Mesenchymal stem cell (in vitro differentiated cells and primary cell): ENCODE data around the gene ARF1.
"Not testable (repeated sequence)": the region's sequence is repeated elsewhere in the genome, so short reads cannot be mapped to it uniquely, and the experiment has no call there.

Experiments used
- DNase-seq: peaks from one replicate; pipeline ENCODE4 v3.0.0-alpha.2; 2013
- H2AFZ ChIP-seq: one replicate; pipeline ENCODE4 v1.6.1; 2013; ENCODE audit warnings: low read depth, mild to moderate bottlenecking, control low read depth, inconsistent platforms, low read length, moderate library complexity
- H2AK5ac ChIP-seq: 2 replicates; pipeline ENCODE4 v1.6.1; 2013; ENCODE audit warnings: low read length, moderate library complexity, mild to moderate bottlenecking, inconsistent platforms; ENCODE audit not compliant: severe bottlenecking
- H2BK120ac ChIP-seq: one replicate; pipeline ENCODE4 v1.6.1; 2013; ENCODE audit warnings: low read depth, mild to moderate bottlenecking, inconsistent platforms, low read length, moderate library complexity
- H2BK12ac ChIP-seq, 2 experiments: one replicate each; pipeline ENCODE4 v1.6.1; 2013; ENCODE audit warnings: inconsistent platforms in 2 of 2, low read length in 2 of 2, mild to moderate bottlenecking in 2 of 2, moderate library complexity in 2 of 2, control low read depth in 1 of 2
- H2BK15ac ChIP-seq: one replicate; pipeline ENCODE4 v1.6.1; 2013; ENCODE audit warnings: mild to moderate bottlenecking, low read depth, inconsistent platforms; ENCODE audit not compliant: poor library complexity, severe bottlenecking
- H2BK5ac ChIP-seq: 2 replicates; pipeline ENCODE4 v1.6.1; 2013; ENCODE audit warnings: low read depth, mild to moderate bottlenecking, low read length, control low read depth, inconsistent platforms; ENCODE audit not compliant: poor library complexity, severe bottlenecking
- H3K14ac ChIP-seq, 2 experiments: one replicate each; pipeline ENCODE4 v1.6.1; 2013; ENCODE audit warnings: inconsistent platforms in 2 of 2, low read length in 2 of 2, control low read depth in 1 of 2, mild to moderate bottlenecking in 1 of 2, moderate library complexity in 1 of 2
- H3K18ac ChIP-seq, 2 experiments: one replicate each; pipeline ENCODE4 v1.6.1; 2013; ENCODE audit warnings: inconsistent platforms in 2 of 2, low read length in 2 of 2, control low read depth in 1 of 2, low read depth in 1 of 2, mild to moderate bottlenecking in 1 of 2
- H3K23ac ChIP-seq, 2 experiments: one replicate each; pipeline ENCODE4 v1.6.1; 2013; ENCODE audit warnings: inconsistent platforms in 2 of 2, low read length in 2 of 2, mild to moderate bottlenecking in 2 of 2, moderate library complexity in 2 of 2, control low read depth in 1 of 2
- H3K27ac ChIP-seq: 2 replicates; pipeline ENCODE4 v1.5.1; 2013; ENCODE audit warnings: mild to moderate bottlenecking, moderate library complexity, low read length, control low read depth, inconsistent platforms; ENCODE audit not compliant: poor library complexity, severe bottlenecking
- H3K27me3 ChIP-seq, 2 experiments: 2 replicates each; pipeline versions ENCODE4 v1.6.1 to v1.7.0; 2013; ENCODE audit warnings: low read length in 2 of 2, mild to moderate bottlenecking in 2 of 2, moderate library complexity in 2 of 2, control low read depth in 1 of 2, inconsistent platforms in 1 of 2; ENCODE audit not compliant: control insufficient read depth in 1 of 2, insufficient read depth in 1 of 2
- H3K36me3 ChIP-seq, 2 experiments: 2 replicates each; pipeline versions ENCODE4 v1.6.1 to v1.7.0; 2013; ENCODE audit warnings: low read length in 2 of 2, control low read depth in 1 of 2, inconsistent platforms in 1 of 2, low read depth in 1 of 2, mild to moderate bottlenecking in 1 of 2; ENCODE audit not compliant: insufficient read depth in 2 of 2, control insufficient read depth in 1 of 2
- H3K4ac ChIP-seq, 2 experiments: one replicate each; pipeline ENCODE4 v1.6.1; 2013; ENCODE audit warnings: inconsistent platforms in 2 of 2, low read length in 2 of 2, mild to moderate bottlenecking in 2 of 2, moderate library complexity in 2 of 2, control low read depth in 1 of 2, low read depth in 1 of 2
- H3K4me1 ChIP-seq: 2 replicates; pipeline ENCODE4 v1.6.1; 2013; ENCODE audit warnings: low read depth, low read length, control low read depth; ENCODE audit not compliant: control insufficient read depth, insufficient read depth
- H3K4me2 ChIP-seq: 2 replicates; pipeline ENCODE4 v1.6.1; 2013; ENCODE audit warnings: low read length, mild to moderate bottlenecking, inconsistent platforms; ENCODE audit not compliant: poor library complexity, severe bottlenecking
- H3K4me3 ChIP-seq, 2 experiments: 2 replicates each; pipeline versions ENCODE4 v1.5.1 to v1.7.0; 2013; ENCODE audit warnings: low read length in 2 of 2, mild to moderate bottlenecking in 2 of 2, control low read depth in 1 of 2, low read depth in 1 of 2; ENCODE audit not compliant: insufficient read depth in 1 of 2
- H3K79me1 ChIP-seq: replicated peaks from 2 replicates; pipeline ENCODE4 v1.6.1; 2013; ENCODE audit warnings: mild to moderate bottlenecking, control low read depth, low read length, inconsistent platforms; ENCODE audit not compliant: poor library complexity, severe bottlenecking
- H3K9ac ChIP-seq: 2 replicates; pipeline ENCODE4 v1.7.0; 2013; ENCODE audit warnings: mild to moderate bottlenecking, low read length, moderate library complexity
- H3K9me3 ChIP-seq: 2 replicates; pipeline ENCODE4 v1.7.0; 2013; ENCODE audit warnings: mild to moderate bottlenecking, low read length; ENCODE audit not compliant: control insufficient read depth
- H4K8ac ChIP-seq: one replicate; pipeline ENCODE4 v1.6.1; 2013; ENCODE audit warnings: inconsistent platforms, mild to moderate bottlenecking, low read length, moderate library complexity
- H4K91ac ChIP-seq: one replicate; pipeline ENCODE4 v1.6.1; 2013; ENCODE audit warnings: mild to moderate bottlenecking, low read length, inconsistent platforms
- WGBS: methylation state at CpG from one replicate; pipeline ENCODE4 v1.1.7; 2013; ENCODE audit warnings: mixed read lengths; 5-methylcytosine and 5-hydroxymethylcytosine counted together

Gene ARF1

DNA sequence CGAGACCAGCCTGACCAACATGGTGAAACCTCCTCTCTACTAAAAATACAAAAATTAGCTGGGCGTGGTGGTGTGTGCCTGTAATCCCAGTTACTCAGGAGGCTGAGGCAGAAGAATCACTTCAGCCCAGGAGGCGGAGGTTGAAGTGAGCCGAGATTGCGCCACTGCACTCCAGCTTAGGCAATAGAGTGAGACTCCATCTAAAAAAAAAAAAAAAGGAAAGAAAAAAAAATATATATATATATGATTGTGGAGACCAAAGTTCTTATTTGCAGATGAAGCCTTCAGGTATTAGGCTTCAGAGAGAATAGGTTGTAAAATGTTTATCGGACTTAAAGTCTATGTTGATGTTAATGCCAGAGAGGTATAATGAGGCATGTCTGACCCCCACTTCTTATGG lies 28.8 kb downstream of the ARF1 start:
- H4K8ac ChIP-seq, H3K4me3 ChIP-seq, H3K23ac ChIP-seq, H3K27ac ChIP-seq, H3K4me2 ChIP-seq, H3K14ac ChIP-seq, H2BK120ac ChIP-seq, H3K18ac ChIP-seq, H3K9me3 ChIP-seq, H2BK15ac ChIP-seq, H3K27me3 ChIP-seq, H2AK5ac ChIP-seq, DNase-seq, H4K91ac ChIP-seq, H3K4ac ChIP-seq, H3K9ac ChIP-seq, H2AFZ ChIP-seq, H2BK5ac ChIP-seq, H2BK12ac ChIP-seq: not testable (repeated sequence)
- Histone ChIP-seq H3K36me3 (peaks cover 15% of the 10 kb centered on the region in 2 experiments), H3K79me1 (peaks cover 25% of the 10 kb centered on the region), H3K4me1 (peaks cover 18% of the 10 kb centered on the region)
- 95% methylated on average over 1 of the region's 6 CpGs for WGBS

DNA sequence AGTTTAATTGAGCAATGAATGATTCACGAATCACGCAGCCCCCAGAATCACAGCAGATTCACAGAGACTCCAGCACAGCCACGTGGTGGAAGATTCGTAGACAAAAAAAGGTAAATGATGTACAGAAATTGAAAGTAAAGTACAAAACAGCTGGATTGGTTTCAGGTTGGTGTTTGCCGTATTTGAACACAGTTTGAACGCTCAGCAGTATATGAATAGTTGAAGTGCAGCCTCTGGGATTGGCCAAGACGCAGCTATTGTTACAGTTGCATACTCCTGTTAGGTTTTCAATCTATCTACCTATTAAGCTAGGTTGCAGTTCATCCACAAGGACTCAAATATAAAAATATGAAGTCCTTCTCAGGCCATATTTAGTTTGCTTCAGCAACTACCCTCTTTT lies 29.7 kb downstream of the ARF1 start:
- peaks cover 6 to 8% of the 10 kb centered on the region in 2 experiments for H3K36me3 ChIP-seq
- H3K27me3 ChIP-seq: no peaks in the 10 kb centered on the region
- no peak overlapping the region for H3K9ac ChIP-seq
- no peak overlapping the region for H3K23ac ChIP-seq
- no peak overlapping the region for H2BK5ac ChIP-seq
- peaks cover 18% of the 10 kb centered on the region for H3K4me1 ChIP-seq
- H3K4ac ChIP-seq: no peak overlapping the region
- H3K4me3 ChIP-seq: no peak overlapping the region
- H2BK120ac ChIP-seq: no peak overlapping the region
- peaks cover 21% of the 10 kb centered on the region for H3K79me1 ChIP-seq
- no peak for DNase-seq
- H3K9me3 ChIP-seq: no peaks in the 10 kb centered on the region
- H2BK15ac ChIP-seq: no peak overlapping the region
- no peak overlapping the region for H2AK5ac ChIP-seq
- H3K4me2 ChIP-seq: no peak overlapping the region
- H2AFZ ChIP-seq: no peak overlapping the region
- H3K18ac ChIP-seq: no peak overlapping the region
- no peak overlapping the region for H3K14ac ChIP-seq
- H4K91ac ChIP-seq: no peak overlapping the region
- no peak overlapping the region for H2BK12ac ChIP-seq
- no peak overlapping the region for H3K27ac ChIP-seq
- 94% methylated on average over 7 of the region's 7 CpGs for WGBS
- H4K8ac ChIP-seq: no peak overlapping the region

DNA sequence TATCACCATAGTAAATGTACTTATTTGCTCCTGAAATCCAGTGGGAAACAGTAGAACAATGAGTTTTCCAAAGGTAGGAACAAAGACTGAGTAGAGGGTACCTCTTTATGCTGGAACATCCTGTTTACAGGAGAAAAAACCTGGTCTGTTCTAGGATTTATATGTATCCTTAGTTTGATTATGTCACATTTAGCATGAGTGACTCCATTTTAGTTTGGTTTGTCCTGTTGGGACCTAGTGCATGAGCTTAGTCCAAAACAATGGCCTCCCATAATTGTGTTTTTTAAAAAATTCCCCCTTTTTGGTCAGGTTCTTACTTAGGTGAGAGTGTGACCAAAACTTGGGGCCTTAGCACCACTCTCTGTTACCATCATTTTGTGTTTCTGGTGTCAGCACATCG lies 30.1 kb downstream of the ARF1 start:
- Histone ChIP-seq H2BK5ac (no peak overlapping the region), H3K4me2 (no peak overlapping the region), H3K4ac (no peak overlapping the region), H2AK5ac (no peak overlapping the region), H4K8ac (no peak overlapping the region), H3K9ac (no peak overlapping the region), H3K9me3 (no peaks in the 10 kb centered on the region), H4K91ac (no peak overlapping the region), H3K27ac (no peak overlapping the region), H3K23ac (no peak overlapping the region), H3K14ac (no peak overlapping the region), H3K4me1 (peaks cover 15% of the 10 kb centered on the region), H3K27me3 (no peaks in the 10 kb centered on the region), H3K79me1 (peaks cover 18% of the 10 kb centered on the region), H2BK120ac (no peak overlapping the region), H2AFZ (no peak overlapping the region), H3K36me3 (peaks cover 2 to 4% of the 10 kb centered on the region in 2 experiments), H2BK12ac (no peak overlapping the region), H2BK15ac (no peak overlapping the region), H3K4me3 (no peak overlapping the region), H3K18ac (no peak overlapping the region)
- no CpG with 5 or more reads among the region's 1 CpG for WGBS
- DNase-seq: no peak

DNA sequence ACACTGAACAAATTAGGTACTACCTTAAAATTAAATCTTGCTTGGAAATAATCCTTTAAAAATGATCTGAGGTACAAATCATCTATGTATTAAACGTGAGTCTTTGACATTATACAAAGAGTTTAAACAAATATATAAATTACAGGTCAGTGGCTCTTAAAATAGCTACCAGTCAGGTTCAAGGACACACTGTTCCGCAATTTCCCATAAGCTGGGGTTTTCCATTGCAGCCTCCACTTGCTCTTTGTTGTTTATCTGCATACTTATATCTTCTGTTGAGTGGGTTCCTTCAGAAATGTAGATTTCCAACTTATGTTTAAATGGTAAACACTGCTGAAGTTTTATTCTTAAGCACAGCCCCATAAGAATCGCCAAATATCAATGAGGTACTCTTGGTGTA lies 32.3 kb downstream of the ARF1 start:
- H2AFZ ChIP-seq: no peak overlapping the region
- H3K9me3 ChIP-seq: no peaks in the 10 kb centered on the region
- no peak overlapping the region for H2AK5ac ChIP-seq
- H3K9ac ChIP-seq: no peak overlapping the region
- no peak overlapping the region for H3K27ac ChIP-seq
- no peak overlapping the region for H3K4me3 ChIP-seq
- H3K18ac ChIP-seq: no peak overlapping the region
- no peak overlapping the region for H2BK120ac ChIP-seq
- peaks cover 4% of the 10 kb centered on the region for H3K4me1 ChIP-seq
- no peak overlapping the region for H2BK15ac ChIP-seq
- 100% methylated on average over 1 of the region's 3 CpGs for WGBS
- H3K14ac ChIP-seq: no peak overlapping the region
- no peaks in the 10 kb centered on the region for H3K27me3 ChIP-seq
- H4K8ac ChIP-seq: no peak overlapping the region
- no peak overlapping the region for H4K91ac ChIP-seq
- no peaks in the 10 kb centered on the region for H3K36me3 ChIP-seq
- H3K4me2 ChIP-seq: no peak overlapping the region
- DNase-seq: no peak
- no peak overlapping the region for H3K23ac ChIP-seq
- no peak overlapping the region for H3K4ac ChIP-seq
- H3K79me1 ChIP-seq: peaks cover 3% of the 10 kb centered on the region
- no peak overlapping the region for H2BK12ac ChIP-seq
- no peak overlapping the region for H2BK5ac ChIP-seq
